Kidney (tissue), 14 donors: ENCODE measurements around the gene PPP4R3B. TPM values are rescaled to one million over a fixed set of nuclear protein-coding genes. Genes with fewer than 3 reads are reported as not detected.

ENCODE experiments used
- DNase-seq, 5 donors: peaks; one replicate each; pipeline ENCODE4 v3.0.0-alpha.2; 2013 to 2020
- FAIRE-seq: peaks from 2 replicates; lab custom pipeline; 2012; peaks lifted over from hg19 to GRCh38; lab: Jason Lieb, UNC
- H3K27ac ChIP-seq, 2 donors: one replicate each; pipeline ENCODE4 v1.7.0; 2013; ENCODE audit warnings: low read depth in 2 of 2, low read length in 2 of 2, inconsistent platforms in 1 of 2
- H3K27me3 ChIP-seq: one replicate; pipeline ENCODE4 v1.7.1; 2013; ENCODE audit warnings: low read length, inconsistent platforms; ENCODE audit not compliant: control insufficient read depth, insufficient read depth
- H3K36me3 ChIP-seq, 3 donors: one replicate each; pipeline versions ENCODE4 v1.7.0 to v1.7.1; 2013; ENCODE audit warnings: low read length in 3 of 3, control low read depth in 1 of 3, inconsistent platforms in 1 of 3; ENCODE audit not compliant: insufficient read depth in 3 of 3, control insufficient read depth in 2 of 3
- H3K4me1 ChIP-seq, 3 donors: one replicate each; pipeline versions ENCODE4 v1.7.0 to v1.7.1; 2013; ENCODE audit warnings: low read length in 3 of 3, inconsistent platforms in 1 of 3, low read depth in 1 of 3; ENCODE audit not compliant: control insufficient read depth in 2 of 3, insufficient read depth in 2 of 3
- H3K4me3 ChIP-seq, 3 donors: one replicate each; pipeline versions ENCODE4 v1.7.0 to v1.8.1; 2013; ENCODE audit warnings: low read length in 3 of 3, control low read depth in 1 of 3, inconsistent platforms in 1 of 3
- H3K9ac ChIP-seq, 3 donors: one replicate each; pipeline versions ENCODE4 v1.7.0 to v1.7.1; 2013; ENCODE audit warnings: low read length in 3 of 3, control low read depth in 1 of 3, inconsistent platforms in 1 of 3
- H3K9me3 ChIP-seq, 3 donors: one replicate each; pipeline versions ENCODE4 v1.7.0 to v1.7.1; 2013; ENCODE audit warnings: low read length in 3 of 3, control low read depth in 1 of 3, inconsistent platforms in 1 of 3; ENCODE audit not compliant: control insufficient read depth in 2 of 3, insufficient read depth in 1 of 3
- intact Hi-C: fragments of 100-400 bp; cut with DNase I; formaldehyde crosslinking; loops from one replicate; pipeline ENCODE4 v1.11.1; 2022
- polyA plus RNA-seq: library from polyadenylated mRNA; stranded (reverse); fragments of 350-450 nt; fragmentation: Illumina TruSeq; extraction: RNeasy Lipid Tissue Mini Kit (QIAGEN cat#74804); gene quantifications from one replicate; pipeline ENCODE4 v1.2.3, GENCODE V29; 2014; ENCODE audit warnings: low read depth, low replicate concordance; ENCODE audit not compliant: insufficient read depth
- total RNA-seq: library from RNA; stranded (reverse); fragmentation: NEBNext Ultra II Directional; extraction: Animal tissue kit (Norgen Biotek cat#: 25700); gene quantifications from one replicate; pipeline ENCODE4 v1.2.1, GENCODE V29; 2021
- TF ChIP-seq, protein P1 (sequence below): IDR thresholded peaks from 3 replicates; pipeline ENCODE4 v1.5.1; 2012; ENCODE audit warnings: mild to moderate bottlenecking, moderate library complexity, borderline replicate concordance; ENCODE audit not compliant: insufficient read depth; ENCODE audit errors: extremely low read depth
- donor health status: control.
- donor health status: control.
- donor health status: control.
- donor health status: control.
- donor health status: control.
- donor health status: DM: yes; HTN: yes; CAD: no.
- donor health status: Normal renal cell carcinoma (clear cell type).

PPP4R3B gene
- total and polyA plus RNA-seq, 2 donors from 2014 or later, result 24.0 to 66.0 TPM

DNA sequence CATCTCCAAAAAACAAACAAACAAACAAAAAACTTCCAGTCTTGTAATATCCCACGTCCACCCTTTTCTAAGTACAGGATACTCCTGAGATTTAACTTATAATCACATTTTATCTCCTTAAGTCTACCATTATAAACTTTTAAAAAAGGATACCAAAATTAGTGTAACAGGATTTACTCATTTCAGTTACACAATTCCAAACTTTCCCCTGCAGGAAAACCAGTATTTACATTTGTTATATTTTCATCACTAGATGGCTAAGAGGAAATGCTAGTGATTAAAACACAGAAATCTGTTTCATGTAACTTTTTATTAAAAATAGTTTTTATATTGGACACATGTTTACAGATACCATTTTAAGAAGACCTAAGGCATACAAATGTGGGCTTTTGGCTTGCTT lies 70.4 kb downstream of the PPP4R3B start:
- DNase-seq (no peak), FAIRE-seq (no peak)
- Histone ChIP-seq H3K27me3 (no peaks in the 10 kb centered on the region), H3K9ac (no peak overlapping the region), H3K27ac (no peak overlapping the region), H3K9me3 (no peaks in the 10 kb centered on the region), H3K4me3 (no peak overlapping the region), H3K36me3 (peaks cover 3 to 11% (median 9%) of the 10 kb centered on the region in 3 donors), H3K4me1 (no peaks in the 10 kb centered on the region)
- TF ChIP-seq, protein P1, sequence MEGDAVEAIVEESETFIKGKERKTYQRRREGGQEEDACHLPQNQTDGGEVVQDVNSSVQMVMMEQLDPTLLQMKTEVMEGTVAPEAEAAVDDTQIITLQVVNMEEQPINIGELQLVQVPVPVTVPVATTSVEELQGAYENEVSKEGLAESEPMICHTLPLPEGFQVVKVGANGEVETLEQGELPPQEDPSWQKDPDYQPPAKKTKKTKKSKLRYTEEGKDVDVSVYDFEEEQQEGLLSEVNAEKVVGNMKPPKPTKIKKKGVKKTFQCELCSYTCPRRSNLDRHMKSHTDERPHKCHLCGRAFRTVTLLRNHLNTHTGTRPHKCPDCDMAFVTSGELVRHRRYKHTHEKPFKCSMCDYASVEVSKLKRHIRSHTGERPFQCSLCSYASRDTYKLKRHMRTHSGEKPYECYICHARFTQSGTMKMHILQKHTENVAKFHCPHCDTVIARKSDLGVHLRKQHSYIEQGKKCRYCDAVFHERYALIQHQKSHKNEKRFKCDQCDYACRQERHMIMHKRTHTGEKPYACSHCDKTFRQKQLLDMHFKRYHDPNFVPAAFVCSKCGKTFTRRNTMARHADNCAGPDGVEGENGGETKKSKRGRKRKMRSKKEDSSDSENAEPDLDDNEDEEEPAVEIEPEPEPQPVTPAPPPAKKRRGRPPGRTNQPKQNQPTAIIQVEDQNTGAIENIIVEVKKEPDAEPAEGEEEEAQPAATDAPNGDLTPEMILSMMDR, result no peak
- intact Hi-C loops, result no loop called here

DNA sequence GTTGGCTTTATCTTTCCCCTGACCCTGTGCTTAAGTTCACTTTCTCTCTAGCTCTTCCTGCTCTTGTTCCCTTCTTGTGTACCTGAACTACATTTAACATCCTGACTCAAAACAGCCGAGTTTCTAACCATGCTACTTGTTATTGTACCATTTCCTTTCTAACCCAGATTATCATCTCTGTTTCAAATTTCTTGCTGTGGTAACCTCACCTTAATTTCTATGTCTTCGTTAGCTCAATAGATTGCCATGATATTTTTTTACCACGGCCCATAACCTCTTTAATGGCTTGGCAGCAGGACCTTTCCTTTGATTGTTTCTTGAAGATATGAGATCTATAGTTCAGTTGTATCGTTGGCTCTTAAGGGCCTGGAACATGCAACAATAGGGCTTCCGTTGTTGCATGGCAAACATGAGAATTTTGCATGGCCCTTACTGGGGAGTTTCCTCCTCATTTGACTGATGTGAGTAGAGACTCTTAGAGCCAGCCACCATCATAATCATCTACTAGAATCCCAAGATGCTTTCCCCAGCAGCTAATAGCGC lies 86.8 kb downstream of the PPP4R3B start:
- H3K27ac ChIP-seq, result no peak overlapping the region
- H3K36me3 ChIP-seq, result peaks cover 7 to 17% (median 8%) of the 10 kb centered on the region in 3 donors
- DNase-seq (no peak), FAIRE-seq (no peak)
- no peaks in the 10 kb centered on the region for H3K9me3 ChIP-seq
- no peaks in the 10 kb centered on the region for H3K4me1 ChIP-seq
- no peak overlapping the region for H3K9ac ChIP-seq
- intact Hi-C loops, result no loop called here
- H3K4me3 ChIP-seq, result no peak overlapping the region
- TF ChIP-seq, protein P1, result no peak
- no peaks in the 10 kb centered on the region for H3K27me3 ChIP-seq

DNA sequence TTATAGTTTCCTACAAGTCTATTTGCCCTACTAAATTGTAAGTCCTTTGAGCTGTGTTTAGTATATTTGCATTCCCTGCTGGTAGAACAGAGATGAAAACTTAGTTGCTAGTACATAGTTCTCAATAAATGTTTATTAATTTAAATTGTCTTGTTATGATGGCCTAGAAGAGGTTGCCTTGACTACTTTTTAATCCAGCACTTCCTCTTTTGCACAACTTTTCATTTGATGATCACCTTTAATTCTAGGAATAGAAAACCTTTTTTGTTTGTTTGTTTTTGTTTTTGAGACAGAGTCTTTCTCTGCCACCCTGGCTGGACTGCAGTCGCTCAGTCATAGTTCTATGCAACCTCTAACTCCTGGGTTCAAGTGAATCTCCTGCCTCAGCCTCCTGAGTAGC lies 91.2 kb downstream of the PPP4R3B start:
- H3K27me3 ChIP-seq, result no peaks in the 10 kb centered on the region
- no peak overlapping the region for H3K27ac ChIP-seq
- intact Hi-C loops, result no loop called here
- DNase-seq (no peak), FAIRE-seq (no peak)
- H3K9ac ChIP-seq, result no peak overlapping the region
- TF ChIP-seq, protein P1, result no peak
- no peaks in the 10 kb centered on the region for H3K4me1 ChIP-seq
- H3K9me3 ChIP-seq, result no peaks in the 10 kb centered on the region
- peaks cover 3 to 25% (median 9%) of the 10 kb centered on the region in 3 donors for H3K36me3 ChIP-seq
- no peak overlapping the region for H3K4me3 ChIP-seq
